H1 (cell line): ENCODE data around the gene CACNA1E. TPM values are rescaled to one million over a fixed set of nuclear protein-coding genes. Genes with fewer than 3 reads are reported as not detected.

ENCODE experiments used
- CTCF ChIA-PET: fragments of 300-600 bp; sonication (Branson Sonifier 250); formaldehyde crosslinking; loops from one replicate; lab custom pipeline; 2021; ENCODE audit not compliant: partially characterized antibody; lab: Charles Lee
- POLR2A ChIA-PET: fragments of 300-600 bp; sonication (Branson Sonifier 250); formaldehyde crosslinking; loops from one replicate; lab custom pipeline; 2021; ENCODE audit warnings: inconsistent platforms; ENCODE audit not compliant: partially characterized antibody; lab: Charles Lee
- DNase-seq, 2 experiments: peaks; one replicate each; pipeline versions ENCODE4 v3.0.0 to v3.0.0-alpha.2; 2010 to 2022; ENCODE audit warnings: low spot score in 2 of 2, low read depth in 1 of 2, mixed read lengths in 1 of 2
- FAIRE-seq: peaks from 2 replicates; lab custom pipeline; 2011; peaks lifted over from hg19 to GRCh38; lab: Jason Lieb, UNC
- H2AFZ ChIP-seq: 2 replicates; pipeline ENCODE4 v1.8.1; 2012; ENCODE audit warnings: low read length, inconsistent platforms
- H2AK5ac ChIP-seq: 2 replicates; pipeline ENCODE4 v1.6.1; 2013; ENCODE audit warnings: low read depth, low read length
- H2BK120ac ChIP-seq: replicated peaks from 2 replicates; pipeline ENCODE3; 2013; ENCODE audit warnings: low read depth, low read length, inconsistent platforms
- H2BK12ac ChIP-seq: 2 replicates; pipeline ENCODE4 v1.6.1; 2013; ENCODE audit warnings: low read depth, low read length
- H2BK15ac ChIP-seq: 2 replicates; pipeline ENCODE4 v1.6.1; 2013; ENCODE audit warnings: low read length
- H2BK20ac ChIP-seq: 2 replicates; pipeline ENCODE4 v1.6.1; 2013; ENCODE audit warnings: low read length
- H2BK5ac ChIP-seq: 2 replicates; pipeline ENCODE4 v1.6.1; 2013; ENCODE audit warnings: low read depth, low read length
- H3K14ac ChIP-seq: 2 replicates; pipeline ENCODE4 v1.6.1; 2013; ENCODE audit warnings: inconsistent platforms; ENCODE audit not compliant: insufficient read length
- H3K18ac ChIP-seq: 2 replicates; pipeline ENCODE4 v1.6.1; 2013; ENCODE audit warnings: low read length; ENCODE audit errors: extremely low read depth
- H3K23ac ChIP-seq: 2 replicates; pipeline ENCODE4 v1.6.1; 2013; ENCODE audit warnings: inconsistent platforms; ENCODE audit not compliant: insufficient read length
- H3K23me2 ChIP-seq: 2 replicates; pipeline ENCODE4 v1.6.1; 2013; ENCODE audit warnings: low read depth, low read length
- H3K27ac ChIP-seq: 2 replicates; pipeline ENCODE4 v1.6.1; 2011; ENCODE audit warnings: low read depth, low read length, inconsistent platforms
- H3K27me3 ChIP-seq, 4 experiments: replicated peaks in 1 of 4; 1 replicate in 1 of 4; 2 replicates in 3 of 4; pipeline versions ENCODE4 v1.6.1 to v1.8.1; 2011 to 2013; ENCODE audit warnings: low read length in 3 of 4, mild to moderate bottlenecking in 3 of 4, inconsistent platforms in 2 of 4, mixed read lengths in 2 of 4, moderate library complexity in 1 of 4; ENCODE audit not compliant: control insufficient read depth in 3 of 4, insufficient read depth in 3 of 4; ENCODE audit errors: extremely low read depth in 1 of 4
- H3K36me3 ChIP-seq, 4 experiments: 2 replicates each; pipeline versions ENCODE4 v1.6.1 to v1.8.1; 2011 to 2013; ENCODE audit warnings: mild to moderate bottlenecking in 4 of 4, low read length in 3 of 4, moderate library complexity in 2 of 4, control low read depth in 1 of 4, inconsistent platforms in 1 of 4; ENCODE audit not compliant: insufficient read depth in 4 of 4, control insufficient read depth in 2 of 4
- H3K4ac ChIP-seq: replicated peaks from 2 replicates; pipeline ENCODE3; 2013; ENCODE audit warnings: low read length, low read depth, mixed read lengths, inconsistent platforms; ENCODE audit not compliant: insufficient read length
- H3K4me1 ChIP-seq, 4 experiments: replicated peaks in 1 of 4; 1 replicate in 1 of 4; 2 replicates in 3 of 4; pipeline versions ENCODE4 v1.6.1 to v1.8.1; 2011 to 2013; ENCODE audit warnings: low read length in 3 of 4, inconsistent platforms in 2 of 4, mixed read lengths in 1 of 4; ENCODE audit not compliant: insufficient read depth in 4 of 4, control insufficient read depth in 3 of 4
- H3K4me2 ChIP-seq, 2 experiments: 2 replicates each; pipeline versions ENCODE4 v1.6.1 to v1.8.1; 2011 to 2013; ENCODE audit warnings: low read depth in 2 of 2, low read length in 2 of 2, control low read depth in 1 of 2, inconsistent platforms in 1 of 2, mild to moderate bottlenecking in 1 of 2; ENCODE audit not compliant: insufficient read depth in 1 of 2
- H3K4me3 ChIP-seq, 4 experiments: fragments of 200-600, 300-600 bp in 1 of 4; sonication (generic), shearing (Covaris generic), sonication (Bioruptor Twin) in 1 of 4; 2 replicates each; pipeline versions ENCODE4 v1.5.1 to v1.8.1; 2011 to 2016; ENCODE audit warnings: low read length in 4 of 4, low read depth in 3 of 4, control low read depth in 2 of 4, inconsistent platforms in 2 of 4, mild to moderate bottlenecking in 2 of 4, mixed read lengths in 1 of 4, moderate library complexity in 1 of 4; ENCODE audit not compliant: insufficient read depth in 2 of 4; ENCODE audit errors: extremely low read depth in 1 of 4
- H3K56ac ChIP-seq: replicated peaks from 2 replicates; pipeline ENCODE3; 2013; ENCODE audit warnings: low read depth, mild to moderate bottlenecking, mixed read lengths, low read length, inconsistent platforms; ENCODE audit not compliant: insufficient read length
- H3K79me1 ChIP-seq: 2 replicates; pipeline ENCODE4 v1.6.1; 2013; ENCODE audit warnings: low read depth, low read length, control low read depth
- H3K79me2 ChIP-seq, 2 experiments: 2 replicates each; pipeline versions ENCODE4 v1.6.1 to v1.8.1; 2012 to 2013; ENCODE audit warnings: low read length in 2 of 2, mild to moderate bottlenecking in 2 of 2, inconsistent platforms in 1 of 2; ENCODE audit not compliant: insufficient read depth in 2 of 2, control insufficient read depth in 1 of 2
- H3K9ac ChIP-seq, 4 experiments: replicated peaks in 1 of 4; 1 replicate in 1 of 4; 2 replicates in 3 of 4; pipeline versions ENCODE4 v1.6.1 to v1.8.1; 2011 to 2013; ENCODE audit warnings: low read depth in 3 of 4, low read length in 3 of 4, control low read depth in 2 of 4, mild to moderate bottlenecking in 2 of 4, moderate library complexity in 2 of 4, inconsistent platforms in 1 of 4; ENCODE audit errors: extremely low read depth in 1 of 4
- H3K9me3 ChIP-seq, 2 experiments: 2 replicates each; pipeline versions ENCODE4 v1.6.1 to v1.8.1; 2012 to 2013; ENCODE audit warnings: mild to moderate bottlenecking in 2 of 2, moderate library complexity in 2 of 2, control low read depth in 1 of 2, inconsistent platforms in 1 of 2, low read depth in 1 of 2, low read length in 1 of 2, mixed read lengths in 1 of 2; ENCODE audit not compliant: insufficient read depth in 2 of 2
- H4K20me1 ChIP-seq, 2 experiments: replicated peaks in 1 of 2; 2 replicates each; pipeline versions ENCODE3 to v1.8.1; 2011 to 2013; ENCODE audit warnings: inconsistent platforms in 2 of 2, low read length in 2 of 2, mild to moderate bottlenecking in 1 of 2; ENCODE audit not compliant: insufficient read depth in 2 of 2, control insufficient read depth in 1 of 2
- H4K5ac ChIP-seq: 2 replicates; pipeline ENCODE4 v1.6.1; 2013; ENCODE audit warnings: low read length, low read depth, mixed read lengths, inconsistent platforms; ENCODE audit not compliant: insufficient read length
- H4K8ac ChIP-seq: 2 replicates; pipeline ENCODE4 v1.8.0; 2013; ENCODE audit warnings: mild to moderate bottlenecking, moderate library complexity, low read length, inconsistent platforms; ENCODE audit not compliant: insufficient read depth; ENCODE audit errors: extremely low read depth
- H4K91ac ChIP-seq: replicated peaks from 2 replicates; pipeline ENCODE3; 2013; ENCODE audit warnings: low read length, mixed read lengths, inconsistent platforms; ENCODE audit not compliant: insufficient read length
- CBX5 ChIP-seq: fragments of 300-800, 300-1000 bp; sonication (generic); IDR thresholded peaks from 2 replicates; pipeline ENCODE4 v1.7.1; 2016; ENCODE audit warnings: antibody characterized with exemption, low read length, low read depth
- NRF1 ChIP-seq: IDR thresholded peaks from 2 replicates; pipeline ENCODE4 v1.6.1; 2011; ENCODE audit warnings: mild to moderate bottlenecking, low read depth, low read length, improper control_type of control experiment
- SP4 ChIP-seq: IDR thresholded peaks from 2 replicates; pipeline ENCODE4 v1.6.1; 2012; ENCODE audit warnings: low read length, inconsistent platforms
- TEAD4 ChIP-seq: IDR thresholded peaks from 2 replicates; pipeline ENCODE4 v1.6.1; 2012; ENCODE audit warnings: low read depth, low read length, inconsistent platforms, mixed read lengths
- WGBS, 2 experiments: shearing (Covaris generic) in 1 of 2; methylation state at CpG; one replicate each; pipeline versions ENCODE4 v1.1.6 to v1.1.7; 2013 to 2015; ENCODE audit warnings: low lambda C conversion rate in 2 of 2, mixed read lengths in 2 of 2, inconsistent platforms in 1 of 2, low coverage in 1 of 2, missing lambda C conversion rate in 1 of 2; ENCODE audit not compliant: insufficient replicate concordance in 2 of 2, insufficient coverage in 1 of 2, insufficient read length in 1 of 2; ENCODE audit errors: extremely low coverage in 1 of 2, missing lambda C conversion rate in 1 of 2; 5-methylcytosine and 5-hydroxymethylcytosine counted together
- polyA plus RNA-seq, 7 experiments: library from polyadenylated mRNA; depleted of rRNA in 3 of 7; stranded (reverse) in 5 of 7; unstranded in 2 of 7; fragments of >200 nt in 5 of 7; fragments of 200-250 nt in 2 of 7; gene quantifications; 1 replicate in 5 of 7; 2 replicates in 1 of 7; 4 replicates in 1 of 7; pipeline versions ENCODE4 v1.2.1 to v1.2.3, GENCODE V29; 2011 to 2013; ENCODE audit warnings: missing spikeins in 2 of 7, mixed read lengths in 2 of 7
- total RNA-seq: library from RNA; stranded (reverse); fragmentation: NEBNext Ultra II Directional; extraction: Animal tissue kit (Norgen Biotek cat#: 25700); gene quantifications from 2 replicates; pipeline ENCODE4 v1.2.1, GENCODE V29; 2021

The CACNA1E gene
- total and polyA plus RNA-seq, 2 of the 8 experiments (the other 6 are each of a cell fraction or from before 2014, with no cell fraction given) = 0.98 to 1.3 TPM

GRCh38 chr1:181765451-181766026, 282.2 kb downstream of the CACNA1E start:
- H2BK120ac ChIP-seq = no peak overlapping the region
- no peak overlapping the region for H3K4me3 ChIP-seq
- H3K27me3 ChIP-seq = no peaks in the 10 kb centered on the region
- no peak overlapping the region for H4K5ac ChIP-seq
- no peaks in the 10 kb centered on the region for H3K9me3 ChIP-seq
- H3K9ac ChIP-seq = no peak overlapping the region
- H2AK5ac ChIP-seq = no peak overlapping the region
- no peak overlapping the region for H2BK5ac ChIP-seq
- no peak overlapping the region for H3K23ac ChIP-seq
- no peak overlapping the region for H2BK12ac ChIP-seq
- CTCF ChIA-PET = no interaction called here
- no peak overlapping the region for H3K4ac ChIP-seq
- no peak overlapping the region for H4K91ac ChIP-seq
- POLR2A ChIA-PET = no interaction called here
- H3K23me2 ChIP-seq = no peaks in the 10 kb centered on the region
- no peak overlapping the region for H4K8ac ChIP-seq
- no peaks in the 10 kb centered on the region for H3K79me2 ChIP-seq
- H2AFZ ChIP-seq = no peak overlapping the region
- no peaks in the 10 kb centered on the region for H3K79me1 ChIP-seq
- H3K18ac ChIP-seq = no peak overlapping the region
- H3K36me3 ChIP-seq = no peaks in the 10 kb centered on the region
- FAIRE-seq (no peak), DNase-seq (no peak)
- TF ChIP-seq SP4 (no peak), NRF1 (no peak), CBX5 (no peak), TEAD4 (no peak)
- no peaks in the 10 kb centered on the region for H3K4me1 ChIP-seq
- H3K4me2 ChIP-seq = no peak overlapping the region
- H3K56ac ChIP-seq = no peak overlapping the region
- no peak overlapping the region for H2BK20ac ChIP-seq
- H3K27ac ChIP-seq = no peak overlapping the region
- no peak overlapping the region for H2BK15ac ChIP-seq
- WGBS, 2 experiments = 84% methylated on average over 5 of the region's 5 CpGs; no CpG with 5 or more reads in 1 of the 2 experiments
- no peaks in the 10 kb centered on the region for H4K20me1 ChIP-seq
- no peak overlapping the region for H3K14ac ChIP-seq
